Neural cell (in vitro differentiated cells): ENCODE results near the gene ADD3.

Source experiments
- CTCF ChIP-seq: fragments of 450-650 bp; IDR thresholded peaks from 2 replicates; pipeline ENCODE4 v1.5.1; 2014; ENCODE audit warnings: antibody characterized with exemption, mild to moderate bottlenecking, moderate library complexity; ENCODE audit not compliant: poor library complexity, severe bottlenecking
- POLR2AphosphoS5 ChIP-seq: IDR thresholded peaks from 2 replicates; pipeline ENCODE4 v1.6.1; 2012
- REST ChIP-seq: IDR thresholded peaks from 2 replicates; pipeline ENCODE4 v1.6.1; 2012; ENCODE audit warnings: borderline replicate concordance

- TF ChIP-seq CTCF = no peak
- TF ChIP-seq POLR2AphosphoS5 = no peak
- no peak for TF ChIP-seq REST
Measured at GRCh38 chr10:110110338-110110737, 102.6 kb downstream of the ADD3 start.
